Mucosa of descending colon (tissue), 3 donors: Measurements from ENCODE around the gene FAM184B. TPM values are rescaled to one million over a fixed set of nuclear protein-coding genes. Genes with fewer than 3 reads are reported as not detected.

Experiments
- ATAC-seq: fragments of 200-7000 bp; cut with Tn5 transposase; one replicate; pipeline ENCODE4 v1.9.1; 2020; ENCODE audit warnings: mild to moderate bottlenecking, moderate library complexity
- DNase-seq, 3 donors: peaks; one replicate each; pipeline ENCODE4 v3.0.0-alpha.2; 2020
- H3K36me3 ChIP-seq: fragments of 200-600 bp; one replicate; pipeline ENCODE4 v1.8.0; 2021; ENCODE audit warnings: low read depth, mild to moderate bottlenecking
- H3K4me1 ChIP-seq: fragments of 200-600 bp; one replicate; pipeline ENCODE4 v1.8.0; 2021; ENCODE audit warnings: low read depth, mild to moderate bottlenecking
- H3K4me3 ChIP-seq: fragments of 200-600 bp; one replicate; pipeline ENCODE4 v1.8.0; 2021; ENCODE audit warnings: mild to moderate bottlenecking
- H3K9me3 ChIP-seq: fragments of 200-600 bp; one replicate; pipeline ENCODE4 v1.8.0; 2021; ENCODE audit warnings: mild to moderate bottlenecking
- intact Hi-C, 2 donors: fragments of 100-400 bp; cut with DNase I in 1 of 2; cut with micrococcal nuclease in 1 of 2; formaldehyde crosslinking; loops; one replicate each; pipeline versions ENCODE4 v1.11.0 to v1.11.1; 2022; cut with DNase I, micrococcal nuclease
- total RNA-seq, 3 donors: library from RNA; stranded (reverse); fragmentation: NEBNext Ultra II Directional in 2 of 3; extraction: Animal tissue kit (Norgen Biotek cat#: 25700) in 2 of 3; gene quantifications; one replicate each; pipeline versions ENCODE4 v1.2.1 to v1.2.4, GENCODE V29; 2021 to 2023
- TF ChIP-seq, protein P1 (sequence below): fragments of 200-600 bp; IDR thresholded peaks from one replicate; pipeline ENCODE4 v1.8.0; 2022; ENCODE audit warnings: antibody characterized with exemption, mild to moderate bottlenecking
- donor health status: DM: no; HTN: no; CAD: no; lungs with moderate emphysema.
- donor health status: DM: no; HTN: no; CAD: no.
- donor health status: DM: no; HTN: yes; CAD: no.

Gene FAM184B
- total RNA-seq, 3 donors from 2014 or later, result 0.13 to 0.61 (median 0.41) TPM

DNA sequence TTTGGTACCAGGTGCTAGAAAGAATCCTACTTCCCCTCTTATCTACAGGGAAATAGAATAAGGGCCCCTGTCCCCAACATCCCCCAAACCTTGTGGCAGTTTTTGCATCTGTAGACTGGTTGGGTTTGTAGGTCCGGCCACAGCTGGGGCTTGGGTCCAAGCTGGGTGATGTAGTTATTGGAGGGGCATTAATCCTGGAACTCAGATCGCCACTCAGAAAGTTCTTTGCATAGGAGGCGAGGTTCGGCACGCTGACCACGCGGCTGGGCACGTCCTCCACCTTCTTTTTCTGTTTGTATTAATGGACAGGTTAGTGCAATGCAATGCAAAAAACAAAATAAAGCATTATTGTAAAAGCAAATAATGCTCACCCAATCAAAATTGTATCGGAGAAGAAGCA is 147.8 kb downstream of the FAM184B start:
- TF ChIP-seq, protein P1, sequence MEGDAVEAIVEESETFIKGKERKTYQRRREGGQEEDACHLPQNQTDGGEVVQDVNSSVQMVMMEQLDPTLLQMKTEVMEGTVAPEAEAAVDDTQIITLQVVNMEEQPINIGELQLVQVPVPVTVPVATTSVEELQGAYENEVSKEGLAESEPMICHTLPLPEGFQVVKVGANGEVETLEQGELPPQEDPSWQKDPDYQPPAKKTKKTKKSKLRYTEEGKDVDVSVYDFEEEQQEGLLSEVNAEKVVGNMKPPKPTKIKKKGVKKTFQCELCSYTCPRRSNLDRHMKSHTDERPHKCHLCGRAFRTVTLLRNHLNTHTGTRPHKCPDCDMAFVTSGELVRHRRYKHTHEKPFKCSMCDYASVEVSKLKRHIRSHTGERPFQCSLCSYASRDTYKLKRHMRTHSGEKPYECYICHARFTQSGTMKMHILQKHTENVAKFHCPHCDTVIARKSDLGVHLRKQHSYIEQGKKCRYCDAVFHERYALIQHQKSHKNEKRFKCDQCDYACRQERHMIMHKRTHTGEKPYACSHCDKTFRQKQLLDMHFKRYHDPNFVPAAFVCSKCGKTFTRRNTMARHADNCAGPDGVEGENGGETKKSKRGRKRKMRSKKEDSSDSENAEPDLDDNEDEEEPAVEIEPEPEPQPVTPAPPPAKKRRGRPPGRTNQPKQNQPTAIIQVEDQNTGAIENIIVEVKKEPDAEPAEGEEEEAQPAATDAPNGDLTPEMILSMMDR, result no peak
- no peaks in the 10 kb centered on the region for H3K9me3 ChIP-seq
- H3K36me3 ChIP-seq, result peaks cover 2% of the 10 kb centered on the region
- H3K4me1 ChIP-seq, result no peaks in the 10 kb centered on the region
- intact Hi-C loops, result loop anchor here in 1 of 2 donors (10.0 kb wide), 1 partner anchor 79 kb away; no protein-coding TSS in a partner anchor
- no peak for DNase-seq
- no peak overlapping the region for H3K4me3 ChIP-seq
- no peak for ATAC-seq

DNA sequence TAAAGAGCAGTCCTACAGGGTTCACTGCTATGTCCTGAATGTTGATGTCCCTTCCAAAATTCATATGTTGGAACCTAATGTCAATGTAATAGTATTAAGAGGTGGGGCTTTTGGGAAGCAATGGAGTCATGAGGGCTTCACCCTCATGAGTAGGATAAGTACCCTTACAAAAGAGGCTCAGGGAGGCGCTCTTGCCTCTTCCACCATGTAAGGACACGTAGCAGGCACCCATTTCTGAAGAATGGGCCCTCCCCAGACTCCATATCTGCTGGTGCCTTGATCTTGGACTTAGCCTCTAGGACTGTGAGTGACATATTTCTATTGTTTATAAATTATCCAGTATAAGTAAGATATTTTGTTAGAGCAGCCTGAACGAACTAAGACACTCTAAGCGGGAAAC is 151.2 kb downstream of the FAM184B start:
- DNase-seq, result no peak
- intact Hi-C loops, result loop anchor here in 1 of 2 donors (10.0 kb wide), 1 partner anchor 75 kb away; no protein-coding TSS in a partner anchor
- H3K9me3 ChIP-seq, result no peaks in the 10 kb centered on the region
- TF ChIP-seq, protein P1, result no peak
- no peak overlapping the region for H3K4me3 ChIP-seq
- H3K4me1 ChIP-seq, result no peaks in the 10 kb centered on the region
- H3K36me3 ChIP-seq, result peaks cover 5% of the 10 kb centered on the region
- no peak for ATAC-seq

DNA sequence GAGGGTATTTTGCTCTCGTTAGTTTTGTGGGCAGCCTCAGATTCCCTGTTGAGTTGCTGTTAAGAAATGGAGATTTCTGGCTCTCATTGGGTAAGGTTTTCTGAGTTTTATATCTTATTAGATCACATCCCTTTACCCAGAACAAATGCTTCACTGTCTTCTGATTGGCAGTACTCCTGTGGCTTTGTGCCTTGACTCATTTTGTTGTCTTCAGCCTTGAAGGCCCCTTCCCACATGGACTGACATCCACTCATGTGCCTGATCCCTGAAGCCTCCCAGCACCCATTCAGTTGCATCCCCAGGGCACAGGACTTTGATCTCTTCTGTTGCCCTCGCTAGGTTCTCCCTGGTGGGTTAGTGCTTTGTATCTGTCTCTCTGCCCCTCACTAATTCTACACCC is 156.6 kb downstream of the FAM184B start:
- no peak for ATAC-seq
- no peak overlapping the region for H3K4me3 ChIP-seq
- H3K4me1 ChIP-seq, result no peaks in the 10 kb centered on the region
- H3K36me3 ChIP-seq, result peaks cover 24% of the 10 kb centered on the region
- DNase-seq, result no peak
- TF ChIP-seq, protein P1, result no peak
- intact Hi-C loops, result no loop called here
- H3K9me3 ChIP-seq, result no peaks in the 10 kb centered on the region

DNA sequence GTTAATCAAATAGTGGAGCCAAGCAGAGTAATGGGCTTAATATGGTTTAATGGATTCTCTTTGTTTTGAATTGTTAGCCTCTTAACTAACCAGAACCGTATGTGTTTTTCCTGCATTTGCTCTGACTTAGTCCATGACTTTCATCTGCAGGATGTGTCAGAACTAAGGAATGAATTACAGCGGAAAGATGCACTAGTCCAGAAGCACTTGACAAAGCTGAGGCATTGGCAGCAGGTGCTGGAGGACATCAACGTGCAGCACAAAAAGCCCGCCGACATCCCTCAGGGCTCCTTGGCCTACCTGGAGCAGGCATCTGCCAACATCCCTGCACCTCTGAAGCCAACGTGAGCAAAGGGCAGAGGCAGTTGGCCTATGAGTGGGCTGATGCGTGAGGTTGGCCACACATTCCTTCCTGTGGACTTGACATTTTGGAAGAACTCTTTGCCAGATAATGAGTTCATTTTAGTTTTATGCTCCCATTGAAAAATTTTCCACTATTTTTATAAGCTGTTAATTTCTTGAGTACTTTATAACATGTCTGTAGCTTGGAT is 157.9 kb downstream of the FAM184B start:
- TF ChIP-seq, protein P1, result no peak
- Histone ChIP-seq H3K4me3 (no peak overlapping the region), H3K36me3 (peaks cover 21% of the 10 kb centered on the region), H3K4me1 (no peaks in the 10 kb centered on the region), H3K9me3 (no peaks in the 10 kb centered on the region)
- ATAC-seq, result no peak
- DNase-seq, result no peak
- intact Hi-C loops, result no loop called here

DNA sequence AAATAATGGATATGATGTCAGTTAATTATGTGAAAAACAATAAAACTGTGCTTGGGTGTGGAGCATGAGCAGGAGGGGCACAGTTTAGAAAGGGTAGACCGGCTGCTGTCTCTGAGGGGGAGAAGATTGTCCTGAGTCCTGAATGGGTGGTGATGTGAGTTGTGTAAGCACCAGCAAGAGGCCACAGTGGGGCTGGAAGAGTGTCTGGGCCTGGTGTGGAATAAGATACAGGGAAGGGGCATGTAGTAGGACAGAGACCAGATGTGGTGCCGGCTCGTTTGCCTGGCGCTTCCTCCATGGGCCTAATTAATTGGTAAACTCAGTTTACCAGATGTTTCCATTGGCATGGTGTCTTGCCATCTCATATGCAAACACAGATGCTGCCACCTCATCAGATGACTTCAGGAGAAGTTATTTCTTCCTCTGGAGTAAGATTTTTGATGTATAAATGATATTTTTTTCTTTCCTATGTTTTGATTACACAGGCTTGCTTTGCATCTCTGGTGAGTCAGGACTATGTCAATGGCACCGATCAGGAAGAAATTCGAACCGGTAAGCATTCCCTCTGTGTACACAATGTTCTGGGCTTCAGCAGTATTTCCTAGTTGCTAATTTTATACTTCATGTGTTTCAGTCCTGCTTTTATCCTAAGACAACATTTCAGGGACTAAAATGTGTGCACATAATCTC is 161.9 kb downstream of the FAM184B start:
- DNase-seq (no peak), ATAC-seq (no peak)
- Histone ChIP-seq H3K4me3 (no peak overlapping the region), H3K4me1 (peaks cover 23% of the 10 kb centered on the region), H3K36me3 (peaks cover 15% of the 10 kb centered on the region), H3K9me3 (no peaks in the 10 kb centered on the region)
- intact Hi-C loops, result no loop called here
- TF ChIP-seq, protein P1, result no peak
